ENCODE measurements around the gene C6orf89.

Gene C6orf89

DNA sequence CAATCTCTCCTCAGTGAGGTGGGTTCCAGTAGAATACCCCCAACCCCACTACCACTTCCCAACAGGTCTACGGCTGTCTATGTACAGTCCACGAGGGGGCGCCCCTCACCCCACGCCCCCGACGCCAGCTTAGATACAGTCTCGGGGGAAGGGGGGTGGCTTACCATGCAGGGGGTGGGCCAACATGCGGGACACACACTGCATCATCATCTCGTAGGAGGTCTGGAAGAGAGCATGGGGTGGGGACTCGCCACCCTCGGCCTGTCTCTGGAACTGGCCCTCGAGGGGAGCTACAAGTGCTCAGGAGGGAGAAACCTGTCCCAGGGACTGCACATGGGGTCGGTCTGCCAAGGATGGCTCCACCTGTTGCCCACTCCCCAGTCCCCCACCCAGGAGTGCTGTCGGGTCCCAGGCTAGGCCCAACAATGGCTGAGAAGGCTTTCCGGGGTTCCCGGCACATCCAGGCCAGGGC, 91.8 kb downstream of the C6orf89 start:
- TF ChIP-seq, protein P1, sequence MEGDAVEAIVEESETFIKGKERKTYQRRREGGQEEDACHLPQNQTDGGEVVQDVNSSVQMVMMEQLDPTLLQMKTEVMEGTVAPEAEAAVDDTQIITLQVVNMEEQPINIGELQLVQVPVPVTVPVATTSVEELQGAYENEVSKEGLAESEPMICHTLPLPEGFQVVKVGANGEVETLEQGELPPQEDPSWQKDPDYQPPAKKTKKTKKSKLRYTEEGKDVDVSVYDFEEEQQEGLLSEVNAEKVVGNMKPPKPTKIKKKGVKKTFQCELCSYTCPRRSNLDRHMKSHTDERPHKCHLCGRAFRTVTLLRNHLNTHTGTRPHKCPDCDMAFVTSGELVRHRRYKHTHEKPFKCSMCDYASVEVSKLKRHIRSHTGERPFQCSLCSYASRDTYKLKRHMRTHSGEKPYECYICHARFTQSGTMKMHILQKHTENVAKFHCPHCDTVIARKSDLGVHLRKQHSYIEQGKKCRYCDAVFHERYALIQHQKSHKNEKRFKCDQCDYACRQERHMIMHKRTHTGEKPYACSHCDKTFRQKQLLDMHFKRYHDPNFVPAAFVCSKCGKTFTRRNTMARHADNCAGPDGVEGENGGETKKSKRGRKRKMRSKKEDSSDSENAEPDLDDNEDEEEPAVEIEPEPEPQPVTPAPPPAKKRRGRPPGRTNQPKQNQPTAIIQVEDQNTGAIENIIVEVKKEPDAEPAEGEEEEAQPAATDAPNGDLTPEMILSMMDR (conservative IDR thresholded peaks at IDR 0.05; ENCODE audit: low read length), result peak; percentile 34
- H3K4me3 ChIP-seq (ENCODE audit: low read length), result no peak overlapping the region
- DNase-seq (ENCODE audit: low read depth), result no peak
